Measurements from ENCODE around the gene TINCR.

TINCR gene

DNA sequence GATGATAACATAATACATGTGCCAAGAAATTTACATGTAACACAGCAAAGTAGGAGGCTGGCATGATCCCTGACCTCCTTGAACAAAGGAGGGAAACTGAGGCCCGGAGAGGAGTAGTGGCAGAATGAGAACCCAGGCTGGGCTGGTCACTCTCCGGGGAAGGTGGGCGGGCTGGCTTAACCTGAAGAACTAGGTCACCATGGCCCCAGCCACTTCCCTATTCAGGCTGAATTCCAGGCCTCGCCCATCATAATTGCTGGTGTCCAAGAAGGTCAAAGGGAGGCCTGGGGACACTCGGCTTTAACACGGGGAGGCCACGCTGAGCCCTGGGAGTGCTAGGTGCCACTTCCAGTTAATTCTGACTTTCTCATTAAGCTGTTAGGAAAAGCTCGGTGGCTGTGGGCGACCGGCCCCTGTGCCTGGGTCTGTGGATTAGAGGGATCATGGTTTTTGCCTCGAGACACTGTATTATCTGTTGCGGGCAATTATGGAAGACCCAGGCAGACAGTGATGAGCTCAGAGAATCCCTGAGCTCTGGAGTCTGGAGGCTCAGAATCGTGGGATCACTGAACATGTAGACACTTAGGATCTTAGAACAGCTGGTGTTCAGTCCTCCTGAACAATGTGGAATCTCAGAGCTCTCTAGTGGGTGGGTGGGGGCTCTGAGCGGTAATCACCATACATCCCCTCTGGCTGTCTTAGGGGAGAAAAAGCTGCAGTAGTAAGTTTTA, 5.0 kb upstream of the TINCR start:
- Histone ChIP-seq H3K27ac (ENCODE audit: low read depth, low read length, severe bottlenecking) (no peak overlapping the region), H3K9me3 (ENCODE audit: control insufficient read depth, low read length) (no peaks in the 10 kb centered on the region), H3K4me1 (ENCODE audit: control insufficient read depth, insufficient read depth, low read length, poor library complexity, severe bottlenecking) (no peaks in the 10 kb centered on the region), H3K36me3 (ENCODE audit: control insufficient read depth, insufficient read depth, low read length) (no peaks in the 10 kb centered on the region), H3K4me3 (ENCODE audit: extremely low read depth, insufficient read depth, low read length, poor library complexity, severe bottlenecking) (no peak overlapping the region)
- 85 to 91% methylated on average over 13 of the region's 14 CpGs for WGBS, 2 experiments (ENCODE audit: insufficient coverage in 2 of 2)

DNA sequence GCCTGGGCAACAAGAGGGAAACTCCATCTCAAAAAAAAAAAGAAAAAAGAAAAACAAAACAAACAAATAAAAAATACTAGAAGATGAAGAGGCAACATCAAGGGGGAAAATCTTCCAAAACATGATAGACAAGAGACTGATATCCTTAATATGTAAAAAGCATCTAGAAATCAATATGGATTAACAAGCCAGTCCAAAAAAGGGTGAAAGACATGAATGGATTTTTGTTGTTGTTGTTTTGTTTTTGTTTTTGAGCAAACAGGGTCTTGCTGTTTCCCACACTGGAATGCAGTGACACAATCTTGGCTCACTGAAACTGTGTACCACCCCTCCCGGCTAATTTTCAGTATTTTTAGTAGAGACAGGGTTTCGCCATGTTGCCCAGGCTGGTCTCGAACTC, 4.0 kb upstream of the TINCR start:
- Histone ChIP-seq H3K27ac (ENCODE audit: low read depth, low read length, severe bottlenecking) (no peak overlapping the region), H3K4me1 (ENCODE audit: control insufficient read depth, insufficient read depth, low read length, poor library complexity, severe bottlenecking) (no peaks in the 10 kb centered on the region), H3K36me3 (ENCODE audit: control insufficient read depth, insufficient read depth, low read length) (no peaks in the 10 kb centered on the region), H3K9me3 (ENCODE audit: control insufficient read depth, low read length) (no peaks in the 10 kb centered on the region), H3K4me3 (ENCODE audit: extremely low read depth, insufficient read depth, low read length, poor library complexity, severe bottlenecking) (no peak overlapping the region)
- WGBS, 2 experiments (ENCODE audit: insufficient coverage in 2 of 2): 93% methylated on average over 3 of the region's 3 CpGs

DNA sequence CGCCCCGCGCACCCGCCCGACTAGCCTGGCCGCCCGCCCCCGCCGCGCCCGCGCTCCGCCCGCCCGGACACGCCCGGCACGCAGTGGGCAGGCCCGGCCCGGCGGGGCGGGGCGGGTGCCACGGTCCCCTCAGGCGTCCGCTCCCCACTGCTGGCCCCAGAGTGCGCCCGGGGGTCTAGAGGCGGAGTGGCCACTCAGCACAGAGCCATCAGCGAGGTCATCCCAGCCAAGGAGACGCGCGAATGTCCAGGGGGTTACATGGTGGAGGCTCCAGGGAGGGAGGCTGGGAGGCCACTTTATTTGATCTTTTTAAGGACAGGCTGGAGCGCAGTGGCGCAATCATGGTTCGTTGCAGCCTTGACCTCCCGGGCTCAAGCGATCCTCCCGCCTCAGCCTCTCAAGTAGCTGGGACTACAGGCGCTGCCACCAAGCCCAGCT, 236 bp upstream of the TINCR start:
- Histone ChIP-seq H3K27ac (ENCODE audit: low read depth, low read length, severe bottlenecking) (no peak overlapping the region), H3K4me3 (ENCODE audit: extremely low read depth, insufficient read depth, low read length, poor library complexity, severe bottlenecking) (peak overlapping the region; percentile 8), H3K36me3 (ENCODE audit: control insufficient read depth, insufficient read depth, low read length) (no peaks in the 10 kb centered on the region), H3K4me1 (ENCODE audit: control insufficient read depth, insufficient read depth, low read length, poor library complexity, severe bottlenecking) (peaks cover 3% of the 10 kb centered on the region), H3K9me3 (ENCODE audit: control insufficient read depth, low read length) (no peaks in the 10 kb centered on the region)
- WGBS, 2 experiments (ENCODE audit: insufficient coverage in 2 of 2): 27 to 34% methylated on average over 16 to 32 of the region's 40 CpGs

DNA sequence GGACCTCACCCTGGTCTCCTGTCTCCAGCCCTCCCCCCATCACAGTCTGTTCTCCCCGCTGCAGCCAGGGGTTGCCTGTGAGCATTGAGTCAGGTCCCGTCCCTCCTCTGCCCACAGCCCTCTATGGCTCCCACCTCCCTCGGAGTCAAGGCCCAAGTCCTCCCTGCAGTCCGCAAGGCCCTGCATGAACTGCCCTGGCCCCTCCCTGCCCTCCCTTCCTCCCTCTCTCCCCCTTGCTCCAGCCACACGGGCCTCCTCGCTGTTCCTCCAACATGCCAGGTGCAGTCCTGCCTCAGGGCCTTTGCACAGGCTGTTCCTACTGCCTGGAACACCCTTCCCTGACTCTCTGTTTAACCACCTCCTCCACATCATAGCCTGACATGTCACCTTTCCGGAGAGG, 2.8 kb downstream of the TINCR start:
- no peak overlapping the region for H3K4me3 ChIP-seq (ENCODE audit: extremely low read depth, insufficient read depth, low read length, poor library complexity, severe bottlenecking)
- 80 to 82% methylated on average over 7 of the region's 7 CpGs for WGBS, 2 experiments (ENCODE audit: insufficient coverage in 2 of 2)
- no peak overlapping the region for H3K27ac ChIP-seq (ENCODE audit: low read depth, low read length, severe bottlenecking)
- H3K36me3 ChIP-seq (ENCODE audit: control insufficient read depth, insufficient read depth, low read length): no peaks in the 10 kb centered on the region
- H3K9me3 ChIP-seq (ENCODE audit: control insufficient read depth, low read length): peaks cover 9% of the 10 kb centered on the region
- peaks cover 3% of the 10 kb centered on the region for H3K4me1 ChIP-seq (ENCODE audit: control insufficient read depth, insufficient read depth, low read length, poor library complexity, severe bottlenecking)

DNA sequence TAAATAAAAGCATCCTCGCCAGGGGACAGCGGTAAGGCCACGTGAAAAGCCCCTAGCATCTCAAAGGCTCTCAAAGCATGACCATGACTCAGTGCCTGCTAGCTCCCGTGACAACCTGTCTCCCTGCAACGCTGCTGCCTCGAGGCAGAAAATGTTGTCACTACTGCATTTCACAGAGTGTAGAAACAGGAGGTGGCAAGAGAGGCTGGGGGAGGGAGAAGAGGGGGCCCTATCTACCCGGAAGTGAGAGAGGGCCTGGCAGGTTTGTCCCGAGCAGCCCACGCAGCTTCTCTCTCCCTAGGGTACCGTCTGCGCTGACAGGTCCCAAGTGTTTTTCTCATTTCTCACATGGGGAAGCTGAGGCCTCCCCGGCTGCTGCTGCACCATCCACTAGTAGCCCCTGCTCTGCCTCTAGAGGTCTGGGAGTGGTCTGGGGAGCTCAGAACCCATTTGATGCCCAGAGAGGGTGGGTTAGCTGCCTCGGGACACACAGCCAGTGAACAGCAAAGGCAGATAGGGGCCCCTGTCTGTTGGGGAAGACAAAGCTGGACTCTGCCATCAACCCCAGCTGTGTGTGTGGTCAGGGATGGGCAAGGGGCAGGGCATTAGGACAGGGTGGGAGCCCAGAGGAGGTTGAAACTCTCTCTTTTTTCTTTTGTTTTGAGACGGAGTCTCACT, 3.7 kb downstream of the TINCR start:
- no peaks in the 10 kb centered on the region for H3K36me3 ChIP-seq (ENCODE audit: control insufficient read depth, insufficient read depth, low read length)
- H3K4me3 ChIP-seq (ENCODE audit: extremely low read depth, insufficient read depth, low read length, poor library complexity, severe bottlenecking): no peak overlapping the region
- H3K9me3 ChIP-seq (ENCODE audit: control insufficient read depth, low read length): peaks cover 9% of the 10 kb centered on the region
- peaks cover 3% of the 10 kb centered on the region for H3K4me1 ChIP-seq (ENCODE audit: control insufficient read depth, insufficient read depth, low read length, poor library complexity, severe bottlenecking)
- 48 to 65% methylated on average over 9 to 10 of the region's 14 CpGs for WGBS, 2 experiments (ENCODE audit: insufficient coverage in 2 of 2)
- H3K27ac ChIP-seq (ENCODE audit: low read depth, low read length, severe bottlenecking): no peak overlapping the region

DNA sequence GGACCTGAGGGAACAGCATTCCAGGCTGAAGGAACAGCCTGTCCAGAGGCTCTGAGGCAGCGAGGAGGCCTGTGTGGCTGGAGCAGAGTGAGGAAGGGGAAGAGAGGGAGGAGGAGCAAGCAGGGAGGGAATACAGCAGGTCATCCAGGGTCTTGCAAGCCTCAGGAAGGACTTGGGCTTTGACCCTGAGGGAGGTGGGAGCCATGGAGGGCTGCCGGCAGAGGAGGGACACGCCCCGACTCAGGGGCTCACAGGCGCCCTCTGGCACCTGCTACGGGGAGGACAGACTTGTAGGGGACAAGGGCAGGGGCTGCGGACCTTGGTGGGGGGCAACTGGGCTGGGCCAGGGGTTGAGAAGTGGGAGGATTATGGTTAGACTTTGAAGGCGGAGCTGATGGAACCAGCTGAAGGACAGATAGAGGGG, 4.7 kb downstream of the TINCR start:
- 41 to 100% methylated on average over 1 to 8 of the region's 8 CpGs for WGBS, 2 experiments (ENCODE audit: insufficient coverage in 2 of 2)
- Histone ChIP-seq H3K4me1 (ENCODE audit: control insufficient read depth, insufficient read depth, low read length, poor library complexity, severe bottlenecking) (peaks cover 3% of the 10 kb centered on the region), H3K36me3 (ENCODE audit: control insufficient read depth, insufficient read depth, low read length) (no peaks in the 10 kb centered on the region), H3K4me3 (ENCODE audit: extremely low read depth, insufficient read depth, low read length, poor library complexity, severe bottlenecking) (no peak overlapping the region), H3K9me3 (ENCODE audit: control insufficient read depth, low read length) (peaks cover 9% of the 10 kb centered on the region), H3K27ac (ENCODE audit: low read depth, low read length, severe bottlenecking) (no peak overlapping the region)

DNA sequence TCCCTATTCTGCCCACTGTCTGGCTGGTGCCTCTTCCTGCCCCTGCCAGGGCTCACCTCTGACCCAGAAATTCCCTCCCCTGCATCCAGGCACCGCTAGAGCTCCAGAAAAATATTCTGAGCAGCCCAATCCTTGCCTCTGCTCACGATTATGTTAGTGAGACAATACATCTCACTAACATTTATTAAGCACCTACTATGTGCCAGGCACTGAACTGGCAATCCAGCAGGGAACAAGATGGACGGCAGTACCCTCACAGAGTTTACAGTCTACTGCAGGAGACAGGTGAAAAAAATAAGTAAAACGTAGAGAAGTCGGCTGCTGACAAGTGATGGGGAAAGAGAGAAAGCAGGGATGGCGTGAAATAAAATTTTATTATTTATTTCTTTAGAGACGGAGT, 5.5 kb downstream of the TINCR start:
- Histone ChIP-seq H3K4me3 (ENCODE audit: extremely low read depth, insufficient read depth, low read length, poor library complexity, severe bottlenecking) (no peak overlapping the region), H3K9me3 (ENCODE audit: control insufficient read depth, low read length) (peaks cover 9% of the 10 kb centered on the region), H3K36me3 (ENCODE audit: control insufficient read depth, insufficient read depth, low read length) (no peaks in the 10 kb centered on the region), H3K4me1 (ENCODE audit: control insufficient read depth, insufficient read depth, low read length, poor library complexity, severe bottlenecking) (peaks cover 3% of the 10 kb centered on the region), H3K27ac (ENCODE audit: low read depth, low read length, severe bottlenecking) (no peak overlapping the region)
- 91 to 95% methylated on average over 4 to 6 of the region's 7 CpGs for WGBS, 2 experiments (ENCODE audit: insufficient coverage in 2 of 2)

DNA sequence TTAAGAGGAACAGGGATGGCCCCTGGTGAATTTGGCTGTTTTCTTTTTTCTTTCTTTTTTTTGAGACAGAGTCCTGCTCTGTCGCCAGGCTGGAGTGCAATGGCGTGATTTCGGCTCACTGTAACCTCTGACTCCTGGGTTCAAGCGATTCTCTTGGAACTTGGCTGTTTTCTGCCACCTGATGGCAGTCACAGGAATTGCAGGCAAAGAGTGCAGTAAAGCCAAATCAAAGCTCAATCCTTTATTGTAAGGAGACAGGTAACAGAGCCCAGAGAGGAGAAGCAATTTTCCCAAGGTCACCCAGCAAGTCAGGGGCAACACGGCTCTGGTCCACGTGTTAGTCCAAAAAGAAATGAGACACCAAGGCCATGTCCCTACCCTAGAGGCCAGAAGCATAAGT, 6.2 kb downstream of the TINCR start:
- Histone ChIP-seq H3K9me3 (ENCODE audit: control insufficient read depth, low read length) (peaks cover 9% of the 10 kb centered on the region), H3K4me3 (ENCODE audit: extremely low read depth, insufficient read depth, low read length, poor library complexity, severe bottlenecking) (no peak overlapping the region), H3K4me1 (ENCODE audit: control insufficient read depth, insufficient read depth, low read length, poor library complexity, severe bottlenecking) (peaks cover 3% of the 10 kb centered on the region), H3K36me3 (ENCODE audit: control insufficient read depth, insufficient read depth, low read length) (no peaks in the 10 kb centered on the region), H3K27ac (ENCODE audit: low read depth, low read length, severe bottlenecking) (no peak overlapping the region)
- WGBS, 2 experiments (ENCODE audit: insufficient coverage in 2 of 2): 85 to 88% methylated on average over 5 of the region's 6 CpGs

DNA sequence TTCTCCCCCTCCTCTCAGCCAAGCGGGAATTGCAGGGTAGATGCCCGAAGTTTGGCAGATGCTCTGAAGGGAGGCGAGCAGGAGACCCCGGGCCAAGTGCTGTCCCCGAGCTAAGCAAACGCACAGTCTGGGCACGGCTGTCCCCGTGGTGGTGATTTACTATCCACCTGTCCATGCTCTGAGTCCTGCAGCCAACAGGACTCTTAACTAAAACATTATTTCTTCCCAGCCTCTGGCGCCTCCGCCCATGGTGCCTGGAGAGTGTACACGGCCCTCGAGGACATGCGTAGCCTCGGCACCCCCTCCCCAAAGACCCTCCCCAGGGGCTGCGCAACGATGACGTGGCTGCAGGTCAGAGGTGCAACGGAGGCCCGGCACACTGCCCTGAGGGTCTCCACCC, 7.6 kb downstream of the TINCR start:
- no peak overlapping the region for H3K27ac ChIP-seq (ENCODE audit: low read depth, low read length, severe bottlenecking)

DNA sequence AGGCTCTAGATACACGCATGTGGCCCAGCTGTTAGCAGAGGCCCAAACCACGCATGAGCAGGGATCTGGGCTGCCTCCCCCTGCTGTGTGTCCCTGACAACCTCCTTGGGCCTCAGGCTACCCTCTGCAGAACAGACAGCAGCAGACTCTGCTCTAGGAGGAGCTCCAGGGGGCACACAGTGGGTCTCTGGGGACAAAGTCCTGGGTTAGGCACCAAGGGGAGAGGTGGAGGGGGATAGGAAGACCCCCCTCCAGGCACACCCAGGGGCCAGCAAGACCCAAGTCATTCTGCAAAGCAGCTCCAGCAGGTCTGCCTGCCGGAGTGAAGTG, 8.0 kb downstream of the TINCR start:
- no peak overlapping the region for H3K4me3 ChIP-seq (ENCODE audit: extremely low read depth, insufficient read depth, low read length, poor library complexity, severe bottlenecking)
- peaks cover 9% of the 10 kb centered on the region for H3K9me3 ChIP-seq (ENCODE audit: control insufficient read depth, low read length)
- peaks cover 3% of the 10 kb centered on the region for H3K4me1 ChIP-seq (ENCODE audit: control insufficient read depth, insufficient read depth, low read length, poor library complexity, severe bottlenecking)
- no peaks in the 10 kb centered on the region for H3K36me3 ChIP-seq (ENCODE audit: control insufficient read depth, insufficient read depth, low read length)
- H3K27ac ChIP-seq (ENCODE audit: low read depth, low read length, severe bottlenecking): no peak overlapping the region
- 89 to 100% methylated on average over 1 of the region's 3 CpGs for WGBS, 2 experiments (ENCODE audit: insufficient coverage in 2 of 2)

More for the DNA sequence above, 7.6 kb downstream of the TINCR start:
- H3K4me3 ChIP-seq (ENCODE audit: extremely low read depth, insufficient read depth, low read length, poor library complexity, severe bottlenecking): no peak overlapping the region
- peaks cover 3% of the 10 kb centered on the region for H3K4me1 ChIP-seq (ENCODE audit: control insufficient read depth, insufficient read depth, low read length, poor library complexity, severe bottlenecking)
- no peaks in the 10 kb centered on the region for H3K36me3 ChIP-seq (ENCODE audit: control insufficient read depth, insufficient read depth, low read length)
- peaks cover 9% of the 10 kb centered on the region for H3K9me3 ChIP-seq (ENCODE audit: control insufficient read depth, low read length)
- 76 to 85% methylated on average over 12 to 15 of the region's 19 CpGs for WGBS, 2 experiments (ENCODE audit: insufficient coverage in 2 of 2)

DNA sequence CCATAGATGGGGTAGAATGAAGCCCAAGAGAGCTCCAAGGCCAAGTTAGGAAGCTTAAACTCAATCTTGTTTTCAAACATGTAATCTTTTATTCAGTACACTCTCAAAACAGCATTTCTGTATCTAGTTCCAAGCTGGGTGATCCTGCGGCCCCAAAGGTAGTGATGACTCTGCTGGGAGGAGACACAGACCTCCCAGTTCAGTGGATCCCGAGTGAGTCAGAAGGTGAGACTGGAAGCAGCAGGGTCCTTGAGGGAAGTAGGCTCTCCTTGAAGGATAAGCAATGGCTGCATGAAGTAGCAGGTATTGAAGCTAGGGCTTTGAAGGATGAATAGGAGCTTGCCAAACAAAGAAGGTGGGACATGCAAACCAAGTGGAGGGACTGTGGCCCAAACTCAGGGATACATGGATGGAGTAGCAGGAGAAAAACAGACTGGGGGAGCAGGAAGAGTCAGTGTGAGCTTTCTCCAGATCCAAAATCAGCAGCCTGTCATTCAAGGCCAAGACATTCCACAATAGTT, 9.6 kb downstream of the TINCR start:
- Histone ChIP-seq H3K4me1 (ENCODE audit: control insufficient read depth, insufficient read depth, low read length, poor library complexity, severe bottlenecking) (no peaks in the 10 kb centered on the region), H3K9me3 (ENCODE audit: control insufficient read depth, low read length) (peaks cover 9% of the 10 kb centered on the region), H3K27ac (ENCODE audit: low read depth, low read length, severe bottlenecking) (no peak overlapping the region), H3K4me3 (ENCODE audit: extremely low read depth, insufficient read depth, low read length, poor library complexity, severe bottlenecking) (no peak overlapping the region), H3K36me3 (ENCODE audit: control insufficient read depth, insufficient read depth, low read length) (no peaks in the 10 kb centered on the region)
- 78 to 89% methylated on average over 2 of the region's 2 CpGs for WGBS, 2 experiments (ENCODE audit: insufficient coverage in 2 of 2)
